Vagina (tissue), 2 donors: Measurements from ENCODE around the gene LAX1. TPM values are rescaled to one million over a fixed set of nuclear protein-coding genes. Genes with fewer than 3 reads are reported as not detected.
"Not testable (repeated sequence)": the region's sequence is repeated elsewhere in the genome, so short reads cannot be mapped to it uniquely, and the experiment has no call there.

Experiments used
- DNase-seq, 2 donors: peaks; one replicate each; pipeline ENCODE4 v3.0.0-alpha.2; 2017; ENCODE audit errors: extremely low spot score in 2 of 2
- H3K27ac ChIP-seq: fragments of 200-600 bp; sonication (generic); one replicate; pipeline ENCODE4 v1.5.1; 2019
- H3K27me3 ChIP-seq: fragments of 200-600 bp; sonication (generic); one replicate; pipeline ENCODE4 v1.5.1; 2019
- H3K36me3 ChIP-seq, 2 donors: fragments of 200-600 bp; sonication (generic); one replicate each; pipeline ENCODE4 v1.5.1; 2017 to 2019
- H3K4me1 ChIP-seq: fragments of 200-600 bp; sonication (generic); one replicate; pipeline ENCODE4 v1.5.1; 2019
- H3K4me3 ChIP-seq, 2 donors: fragments of 200-600 bp; sonication (generic); 1 replicate in 1 of 2; 2 replicates in 1 of 2; pipeline ENCODE4 v1.5.1; 2016 to 2019
- H3K9me3 ChIP-seq: fragments of 200-600 bp; sonication (generic); one replicate; pipeline ENCODE4 v1.5.1; 2019
- CTCF ChIP-seq, 3 experiments: fragments of 450-650 bp in 2 of 3; fragments of 200-600 bp in 1 of 3; sonication (generic) in 1 of 3; IDR thresholded peaks; one replicate each; pipeline ENCODE4 v1.5.1; 2017 to 2019; ENCODE audit warnings: antibody characterized with exemption in 3 of 3, mild to moderate bottlenecking in 2 of 3, moderate library complexity in 2 of 3
- POLR2A ChIP-seq, 2 donors: fragments of 450-650 bp; IDR thresholded peaks; one replicate each; pipeline ENCODE4 v1.6.1; 2017; ENCODE audit warnings: antibody characterized with exemption in 2 of 2, mild to moderate bottlenecking in 2 of 2, moderate library complexity in 2 of 2
- POLR2AphosphoS5 ChIP-seq, 2 donors: sonication (generic); formaldehyde crosslinking; IDR thresholded peaks; one replicate each; pipeline ENCODE4 v1.9.0; 2017; ENCODE audit warnings: antibody characterized with exemption in 2 of 2, mild to moderate bottlenecking in 2 of 2, low read depth in 1 of 2; ENCODE audit not compliant: insufficient read depth in 1 of 2
- intact Hi-C: fragments of 100-400 bp; cut with DNase I; formaldehyde crosslinking; loops from one replicate; pipeline ENCODE4 v1.15.1; 2023
- total RNA-seq: library from RNA; depleted of rRNA; stranded (reverse); fragments of >200 nt; gene quantifications from one replicate; pipeline ENCODE4 v1.2.3, GENCODE V29; 2016

LAX1 gene
- total RNA-seq, 1 donor from 2014 or later: 0.49 TPM

- H3K9me3 ChIP-seq: no peaks in the 10 kb centered on the region
- TF ChIP-seq POLR2AphosphoS5 (IDR thresholded peaks at IDR 0.05; ENCODE audit: insufficient read depth in 1 of 2, low read depth in 1 of 2) (no peak), POLR2A (IDR thresholded peaks at IDR 0.05) (no peak)
- H3K4me1 ChIP-seq: peaks cover 25% of the 10 kb centered on the region
- no peak overlapping the region for H3K27ac ChIP-seq
- intact Hi-C loops: no loop called here
- DNase-seq: no peak
- H3K4me3 ChIP-seq: no peak overlapping the region
- H3K36me3 ChIP-seq: no peaks in the 10 kb centered on the region
- no peaks in the 10 kb centered on the region for H3K27me3 ChIP-seq
Observed at GRCh38 chr1:203746281-203746680, 18.7 kb upstream of the LAX1 start.

DNA sequence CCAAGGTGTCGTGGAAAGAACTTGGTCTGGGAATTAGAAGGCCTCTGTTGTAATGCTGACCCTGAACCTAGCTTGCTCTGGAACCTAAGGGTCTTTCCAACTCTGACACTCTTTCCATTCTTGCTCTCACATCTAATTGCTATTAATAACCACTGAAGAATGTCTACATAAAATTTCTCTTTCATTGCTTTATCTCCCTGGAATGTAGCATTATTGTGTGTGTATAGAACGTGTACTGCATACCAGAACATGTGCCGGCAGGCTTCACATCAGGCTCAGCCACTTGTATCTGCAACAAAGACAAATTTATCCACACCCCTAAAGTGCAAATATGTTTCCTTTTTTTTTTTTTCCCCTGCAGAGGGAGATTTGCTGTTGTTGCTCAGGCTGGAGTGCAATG, 13.9 kb upstream of the LAX1 start:
- Histone ChIP-seq H3K4me3 (no peak overlapping the region), H3K27me3 (no peaks in the 10 kb centered on the region), H3K4me1 (no peaks in the 10 kb centered on the region), H3K27ac (no peak overlapping the region), H3K9me3 (no peaks in the 10 kb centered on the region), H3K36me3 (no peaks in the 10 kb centered on the region)
- no peak for DNase-seq
- intact Hi-C loops: no loop called here
- no peak for TF ChIP-seq POLR2A (IDR thresholded peaks at IDR 0.05)
- no peak for TF ChIP-seq CTCF (IDR thresholded peaks at IDR 0.05)
- peak in 1 of 2 donors; percentile 66 for TF ChIP-seq POLR2AphosphoS5 (IDR thresholded peaks at IDR 0.05; ENCODE audit: insufficient read depth in 1 of 2, low read depth in 1 of 2)

- H3K27ac ChIP-seq, H3K27me3 ChIP-seq, H3K4me3 ChIP-seq, H3K4me1 ChIP-seq, H3K36me3 ChIP-seq, H3K9me3 ChIP-seq, intact Hi-C loops, DNase-seq: not testable (repeated sequence)
Observed at GRCh38 chr1:203751618-203752361, 13.2 kb upstream of the LAX1 start.

- no peak overlapping the region for H3K27ac ChIP-seq
- no peak overlapping the region for H3K4me3 ChIP-seq
- H3K4me1 ChIP-seq: no peaks in the 10 kb centered on the region
Observed at GRCh38 chr1:203754455-203754864, 10.5 kb upstream of the LAX1 start.

DNA sequence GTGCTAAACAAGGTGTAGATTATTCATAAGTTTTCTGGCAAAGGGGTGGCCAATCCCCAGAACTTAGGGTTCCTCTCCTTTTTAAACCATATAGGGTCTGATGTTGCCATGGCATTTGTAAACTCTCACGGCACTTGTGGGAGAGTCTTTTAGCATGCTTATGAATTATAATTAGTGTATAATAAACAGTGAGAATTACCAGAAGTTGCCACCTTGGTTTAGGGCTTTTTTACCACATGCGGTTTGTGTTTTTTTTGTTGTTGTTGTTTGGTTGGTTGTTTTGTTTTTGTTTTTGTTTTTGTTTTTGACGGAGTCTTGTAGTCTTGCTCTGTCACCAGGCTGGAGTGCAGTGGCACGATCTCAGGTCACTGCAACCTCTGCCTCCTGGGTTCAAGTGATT, 8.9 kb upstream of the LAX1 start:
- Histone ChIP-seq H3K4me1 (no peaks in the 10 kb centered on the region), H3K4me3 (no peak overlapping the region), H3K36me3 (no peaks in the 10 kb centered on the region), H3K27ac (no peak overlapping the region), H3K9me3 (no peaks in the 10 kb centered on the region), H3K27me3 (no peaks in the 10 kb centered on the region)
- intact Hi-C loops: no loop called here
- DNase-seq: no peak
- TF ChIP-seq CTCF (IDR thresholded peaks at IDR 0.05): no peak
- TF ChIP-seq POLR2AphosphoS5 (IDR thresholded peaks at IDR 0.05; ENCODE audit: insufficient read depth in 1 of 2, low read depth in 1 of 2): no peak
- no peak for TF ChIP-seq POLR2A (IDR thresholded peaks at IDR 0.05)

More at GRCh38 chr1:203754455-203754864, 10.5 kb upstream of the LAX1 start:
- no peak for DNase-seq
- TF ChIP-seq POLR2AphosphoS5 (IDR thresholded peaks at IDR 0.05; ENCODE audit: insufficient read depth in 1 of 2, low read depth in 1 of 2) (no peak), CTCF (IDR thresholded peaks at IDR 0.05) (no peak), POLR2A (IDR thresholded peaks at IDR 0.05) (no peak)
- Histone ChIP-seq H3K27me3 (no peaks in the 10 kb centered on the region), H3K36me3 (no peaks in the 10 kb centered on the region), H3K9me3 (no peaks in the 10 kb centered on the region)
- intact Hi-C loops: no loop called here

GRCh38 chr1:203758749-203759148, 6.2 kb upstream of the LAX1 start:
- H3K4me3 ChIP-seq, intact Hi-C loops, DNase-seq, H3K36me3 ChIP-seq, H3K27me3 ChIP-seq, H3K27ac ChIP-seq, H3K4me1 ChIP-seq, H3K9me3 ChIP-seq: not testable (repeated sequence)
